Measurements from ENCODE around the gene SIM1. TPM values are rescaled to one million over a fixed set of nuclear protein-coding genes. Genes with fewer than 3 reads are reported as not detected.

Gene SIM1
- total and polyA plus RNA-seq, 2 experiments from 2014 or later: 0.30 TPM; not detected in 1

- Histone ChIP-seq H3K36me3 (replicated peaks; ENCODE audit: insufficient read depth, low read depth) (no peaks in the 10 kb centered on the region), H3K27ac (no peak overlapping the region), H2AFZ (no peak overlapping the region), H3K4me3 (no peak overlapping the region), H3K9me3 (ENCODE audit: low read depth) (no peaks in the 10 kb centered on the region), H4K20me1 (ENCODE audit: insufficient read depth, poor library complexity, severe bottlenecking) (no peaks in the 10 kb centered on the region), H3K79me2 (no peaks in the 10 kb centered on the region), H3K4me2 (no peak overlapping the region), H3K4me1 (ENCODE audit: insufficient read depth) (no peaks in the 10 kb centered on the region), H3K9me2 (replicated peaks; ENCODE audit: insufficient read depth) (no peaks in the 10 kb centered on the region), H3K27me3 (peaks cover 7% of the 10 kb centered on the region)
- no peak for TF ChIP-seq EZH2 (IDR thresholded peaks at IDR 0.05; ENCODE audit: borderline replicate concordance)
- peak; percentile 79 for TF ChIP-seq CTCF (IDR thresholded peaks at IDR 0.05; ENCODE audit: poor library complexity)
- 58% methylated on average over 3 of the region's 3 CpGs for WGBS (ENCODE audit: low lambda C conversion rate, missing lambda C conversion rate)
- peak; percentile 63 for DNase-seq (ENCODE audit: low spot score)
These were observed 14.7 kb upstream of the SIM1 start for GRCh38 chr6:100479179-100480035.

GRCh38 chr6:100475554-100476320 lies 11.0 kb upstream of the SIM1 start:
- Histone ChIP-seq H3K27ac (no peak overlapping the region), H2AFZ (no peak overlapping the region), H3K79me2 (no peaks in the 10 kb centered on the region), H3K9me3 (ENCODE audit: low read depth) (no peaks in the 10 kb centered on the region), H3K4me3 (no peak overlapping the region), H3K27me3 (peaks cover 44% of the 10 kb centered on the region), H3K9me2 (replicated peaks; ENCODE audit: insufficient read depth) (no peaks in the 10 kb centered on the region), H3K36me3 (replicated peaks; ENCODE audit: insufficient read depth, low read depth) (no peaks in the 10 kb centered on the region), H3K4me2 (no peak overlapping the region), H3K4me1 (ENCODE audit: insufficient read depth) (no peaks in the 10 kb centered on the region), H4K20me1 (ENCODE audit: insufficient read depth, poor library complexity, severe bottlenecking) (no peaks in the 10 kb centered on the region)
- no peak for DNase-seq (ENCODE audit: low spot score)
- TF ChIP-seq EZH2 (IDR thresholded peaks at IDR 0.05; ENCODE audit: borderline replicate concordance): no peak
- no peak for TF ChIP-seq EZH2phosphoT487 (IDR thresholded peaks at IDR 0.05; ENCODE audit: low read depth, severe bottlenecking, unreplicated experiment)
- no peak for TF ChIP-seq CTCF (IDR thresholded peaks at IDR 0.05; ENCODE audit: poor library complexity)
- 79% methylated on average over 10 of the region's 10 CpGs for WGBS (ENCODE audit: low lambda C conversion rate, missing lambda C conversion rate)

GRCh38 chr6:100473182-100473581 lies 8.5 kb upstream of the SIM1 start:
- H3K4me2 ChIP-seq: no peak overlapping the region
- WGBS (ENCODE audit: low lambda C conversion rate, missing lambda C conversion rate): 68% methylated on average over 1 of the region's 1 CpG
- no peak for DNase-seq (ENCODE audit: low spot score)

More at GRCh38 chr6:100473182-100473581, 8.5 kb upstream of the SIM1 start:
- H3K4me1 ChIP-seq (ENCODE audit: insufficient read depth): no peaks in the 10 kb centered on the region
- TF ChIP-seq CTCF (IDR thresholded peaks at IDR 0.05; ENCODE audit: poor library complexity) (no peak), EZH2 (IDR thresholded peaks at IDR 0.05; ENCODE audit: borderline replicate concordance) (no peak), EZH2phosphoT487 (IDR thresholded peaks at IDR 0.05; ENCODE audit: low read depth, severe bottlenecking, unreplicated experiment) (no peak)
- no peak overlapping the region for H3K27ac ChIP-seq
- no peaks in the 10 kb centered on the region for H3K79me2 ChIP-seq
- no peaks in the 10 kb centered on the region for H3K9me2 ChIP-seq (replicated peaks; ENCODE audit: insufficient read depth)
- H4K20me1 ChIP-seq (ENCODE audit: insufficient read depth, poor library complexity, severe bottlenecking): no peaks in the 10 kb centered on the region
- H2AFZ ChIP-seq: no peak overlapping the region
- H3K27me3 ChIP-seq: peaks cover 70% of the 10 kb centered on the region
- no peaks in the 10 kb centered on the region for H3K9me3 ChIP-seq (ENCODE audit: low read depth)
- H3K36me3 ChIP-seq (replicated peaks; ENCODE audit: insufficient read depth, low read depth): no peaks in the 10 kb centered on the region
- no peak overlapping the region for H3K4me3 ChIP-seq

Data from hepatocyte (in vitro differentiated cells).